HG02763 (cell line): Measurements from ENCODE around the gene MYO15B.

Experiments used
- ATAC-seq: cut with Tn5 transposase; IDR thresholded peaks from one replicate; pipeline ENCODE4 v1.9.1; 2021; ENCODE audit warnings: mild to moderate bottlenecking, moderate library complexity; ENCODE audit not compliant: unreplicated experiment

MYO15B gene

GRCh38 chr17:75601057-75601987 lies 13.7 kb downstream of the MYO15B start:
- no peak for ATAC-seq

DNA sequence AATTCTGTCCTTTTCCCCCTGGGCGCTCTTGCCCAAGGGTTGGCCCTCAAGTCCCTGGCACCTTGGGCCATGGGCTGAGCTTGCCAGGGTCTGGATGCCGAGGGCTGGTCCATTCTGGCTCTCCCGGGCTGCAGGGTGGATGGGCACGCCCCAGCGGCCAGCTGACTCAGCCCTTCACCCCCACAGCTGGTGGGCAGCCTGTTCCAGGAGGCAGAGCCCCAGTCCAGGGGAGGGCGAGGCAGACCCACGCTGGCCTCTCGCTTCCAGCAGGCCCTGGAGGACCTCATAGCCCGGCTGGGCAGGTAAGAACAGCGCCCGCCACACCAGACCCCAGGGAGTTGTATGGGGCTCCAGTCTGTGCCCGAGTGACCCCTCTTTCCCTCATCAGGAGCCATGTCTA lies 15.0 kb downstream of the MYO15B start:
- no peak for ATAC-seq

DNA sequence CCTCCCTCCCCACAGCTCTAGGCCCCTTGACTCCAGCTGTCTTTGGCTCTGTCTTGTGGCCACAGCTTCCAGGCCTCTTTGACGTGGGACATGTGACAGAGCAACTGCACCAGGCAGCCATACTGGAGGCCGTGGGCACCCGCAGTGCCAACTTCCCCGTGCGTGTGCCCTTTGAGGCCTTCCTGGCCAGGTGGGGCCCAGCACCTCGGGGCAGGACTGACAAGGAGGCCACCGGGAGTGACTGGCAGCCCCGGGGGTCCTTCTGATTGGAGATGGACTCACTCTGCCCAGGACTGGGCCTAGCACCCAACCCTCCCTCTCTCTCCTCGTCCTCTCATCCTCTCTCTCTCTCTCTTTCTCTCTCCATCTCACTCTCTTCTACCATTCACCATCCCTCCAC lies 15.5 kb downstream of the MYO15B start:
- ATAC-seq = no peak

GRCh38 chr17:75604034-75604695 lies 16.6 kb downstream of the MYO15B start:
- ATAC-seq = no peak

GRCh38 chr17:75605790-75606189 lies 18.2 kb downstream of the MYO15B start:
- ATAC-seq = no peak

- no peak for ATAC-seq
These were observed 19.5 kb downstream of the MYO15B start for GRCh38 chr17:75607086-75607485.

GRCh38 chr17:75610103-75610984 lies 22.7 kb downstream of the MYO15B start:
- ATAC-seq = no peak

- ATAC-seq = no peak
These were observed 24.3 kb downstream of the MYO15B start for GRCh38 chr17:75611851-75612429.

GRCh38 chr17:75612906-75613626 lies 25.5 kb downstream of the MYO15B start:
- no peak for ATAC-seq

GRCh38 chr17:75614006-75614405 lies 26.4 kb downstream of the MYO15B start:
- ATAC-seq = no peak

GRCh38 chr17:75614556-75615270 lies 27.1 kb downstream of the MYO15B start:
- ATAC-seq = no peak

- ATAC-seq = no peak
These were observed 27.7 kb downstream of the MYO15B start for GRCh38 chr17:75615301-75615700.

DNA sequence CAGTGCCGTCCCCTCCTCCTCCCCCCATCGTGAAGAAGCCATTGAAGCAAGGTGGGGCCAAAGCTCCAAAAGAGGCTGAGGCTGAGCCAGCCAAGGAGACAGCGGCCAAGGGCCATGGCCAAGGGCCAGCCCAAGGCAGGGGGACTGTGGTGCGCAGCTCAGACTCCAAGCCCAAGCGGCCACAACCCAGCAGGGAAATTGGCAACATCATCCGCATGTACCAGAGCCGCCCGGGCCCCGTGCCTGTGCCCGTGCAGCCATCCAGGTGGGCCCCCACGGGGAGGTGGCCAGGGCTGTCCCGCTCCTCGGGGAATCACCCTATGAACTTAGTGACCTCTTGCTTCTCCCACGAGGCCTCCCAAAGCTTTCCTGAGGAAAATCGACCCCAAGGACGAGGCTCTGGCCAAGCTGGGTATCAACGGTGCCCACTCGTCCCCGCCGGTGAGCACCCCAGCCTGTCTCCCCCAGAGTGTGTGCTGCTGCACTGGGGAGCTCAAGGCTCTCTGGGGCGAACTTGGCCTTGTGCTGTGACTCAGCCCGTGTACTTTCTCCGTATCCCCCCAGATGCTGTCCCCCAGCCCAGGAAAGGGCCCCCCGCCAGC lies 29.0 kb downstream of the MYO15B start:
- no peak for ATAC-seq

DNA sequence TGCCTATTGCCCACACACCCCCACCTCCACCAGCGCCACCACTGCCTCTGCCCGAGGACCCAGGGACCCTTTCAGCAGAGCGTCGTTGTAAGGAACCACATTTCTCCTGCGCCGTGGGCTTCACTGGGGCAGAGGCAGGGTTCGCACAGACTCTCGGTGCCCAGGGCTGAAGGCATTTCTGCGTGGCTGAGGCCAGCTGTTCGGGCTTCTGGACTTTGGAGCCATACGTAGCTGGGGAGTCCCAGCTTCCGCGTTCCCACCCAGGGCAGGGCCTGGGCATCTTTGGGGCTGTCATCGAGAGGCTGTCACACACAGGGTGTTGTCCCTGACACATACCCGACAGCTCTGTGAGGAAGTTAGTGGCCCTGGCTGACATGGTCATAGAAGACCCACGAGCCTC lies 29.6 kb downstream of the MYO15B start:
- ATAC-seq = no peak

DNA sequence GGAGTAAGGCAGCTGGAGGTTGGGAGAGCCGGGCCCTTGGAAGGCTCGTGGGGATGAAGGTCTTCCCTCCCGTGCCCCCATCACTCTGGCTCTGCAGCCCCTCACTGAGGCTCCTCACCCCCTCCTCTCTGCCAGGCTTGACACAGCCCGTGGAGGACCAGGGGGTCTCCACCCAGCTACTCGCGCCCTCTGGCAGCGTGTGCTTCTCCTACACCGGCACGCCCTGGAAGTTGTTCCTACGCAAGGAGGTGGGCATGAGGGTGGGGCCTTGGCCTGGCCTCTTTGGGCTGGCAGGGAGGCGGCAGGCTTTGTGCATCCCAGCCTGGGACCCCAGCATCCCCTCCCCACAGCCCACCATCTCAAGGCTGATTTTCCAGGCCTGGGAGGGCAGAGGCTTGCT lies 30.1 kb downstream of the MYO15B start:
- no peak for ATAC-seq

DNA sequence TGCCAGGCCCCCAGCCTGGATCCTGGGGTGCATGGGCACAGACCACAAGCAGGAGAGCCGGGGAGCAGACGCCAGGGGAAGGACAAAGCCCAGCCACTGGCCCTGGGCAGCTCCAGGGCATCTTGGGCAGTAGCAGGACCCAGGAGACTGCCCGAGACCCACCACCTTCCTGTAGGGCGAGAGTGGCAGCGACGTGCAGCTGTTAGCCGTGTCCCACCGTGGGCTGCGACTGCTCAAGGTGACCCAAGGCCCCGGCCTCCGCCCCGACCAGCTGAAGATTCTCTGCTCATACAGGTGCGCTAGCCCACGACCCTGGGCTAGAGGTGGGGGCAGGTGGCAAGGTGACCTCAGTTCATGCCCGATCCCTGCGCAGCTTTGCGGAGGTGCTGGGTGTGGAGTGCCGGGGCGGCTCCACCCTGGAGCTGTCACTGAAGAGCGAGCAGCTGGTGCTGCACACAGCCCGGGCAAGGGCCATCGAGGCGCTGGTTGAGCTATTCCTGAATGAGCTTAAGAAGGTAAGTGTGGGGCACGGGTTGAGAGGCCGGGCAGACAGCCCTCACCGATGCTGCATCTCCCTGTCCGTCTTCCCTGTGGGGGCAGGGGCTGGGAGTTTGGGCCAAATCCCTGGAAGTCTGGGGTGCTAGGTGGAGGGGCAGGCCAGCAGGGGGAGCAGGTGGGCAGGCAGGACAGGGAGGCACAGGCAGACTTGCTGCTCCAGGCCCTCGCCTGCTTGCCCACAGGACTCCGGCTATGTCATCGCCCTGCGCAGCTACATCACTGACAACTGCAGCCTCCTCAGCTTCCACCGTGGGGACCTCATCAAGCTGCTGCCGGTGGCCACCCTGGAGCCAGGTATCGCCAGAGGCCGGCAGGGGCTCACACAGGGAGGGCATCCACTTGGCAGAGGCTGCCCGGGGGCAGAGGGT lies 32.2 kb downstream of the MYO15B start:
- no peak for ATAC-seq

DNA sequence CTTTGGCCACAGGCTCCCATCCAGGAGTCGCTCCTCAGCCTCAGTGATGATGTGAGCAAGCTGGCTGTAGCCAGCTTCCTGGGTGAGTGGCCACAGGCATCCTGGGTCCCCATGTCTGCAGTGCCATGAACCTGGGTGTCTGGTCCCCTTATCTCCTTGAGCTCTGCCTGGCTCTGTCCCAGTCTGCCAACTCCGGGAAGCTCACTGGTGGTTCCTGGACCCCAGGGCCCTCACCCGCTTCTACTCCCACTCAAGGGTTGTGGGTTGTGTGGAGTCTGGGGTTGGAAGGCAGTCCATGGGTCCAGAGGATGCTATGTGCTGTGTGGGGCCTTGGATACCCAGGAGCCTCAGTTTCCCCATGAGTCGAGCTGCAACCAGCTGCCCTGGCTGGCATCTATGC lies 33.9 kb downstream of the MYO15B start:
- ATAC-seq = no peak

DNA sequence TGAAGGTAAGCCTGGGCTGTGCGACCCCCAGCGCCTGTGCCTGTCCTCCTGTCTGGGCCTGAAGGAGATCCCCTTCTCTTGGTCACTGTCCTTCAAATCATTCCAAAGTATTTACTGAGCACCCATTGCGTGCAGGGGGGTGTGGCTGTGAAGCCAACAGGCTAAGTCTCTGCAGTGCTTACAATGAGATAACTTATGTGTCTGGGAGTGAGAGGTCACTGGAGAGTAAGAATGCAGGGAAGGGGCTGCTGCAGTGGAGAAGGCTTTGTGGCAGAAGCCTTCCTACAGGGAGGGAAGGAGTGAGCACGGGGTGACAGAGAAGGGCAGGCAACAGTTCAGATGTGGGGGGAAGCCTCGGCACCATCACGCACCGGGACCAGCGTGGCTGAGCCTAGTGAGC lies 34.5 kb downstream of the MYO15B start:
- ATAC-seq = no peak
